Colon (tissue), 2 donors: ENCODE results near the gene ALOX12.
"Not testable (repeated sequence)": the region's sequence is repeated elsewhere in the genome, so short reads cannot be mapped to it uniquely, and the experiment has no call there.

Experiments
- FAIRE-seq: peaks from 2 replicates; lab custom pipeline; 2012; peaks lifted over from hg19 to GRCh38; lab: Jason Lieb, UNC
- donor health status: control.
- donor health status: control.

Gene ALOX12

GRCh38 chr17:7046127-7046724, 50.4 kb downstream of the ALOX12 start:
- FAIRE-seq = no peak

GRCh38 chr17:7046725-7047397, 51.0 kb downstream of the ALOX12 start:
- not testable (repeated sequence) for FAIRE-seq

DNA sequence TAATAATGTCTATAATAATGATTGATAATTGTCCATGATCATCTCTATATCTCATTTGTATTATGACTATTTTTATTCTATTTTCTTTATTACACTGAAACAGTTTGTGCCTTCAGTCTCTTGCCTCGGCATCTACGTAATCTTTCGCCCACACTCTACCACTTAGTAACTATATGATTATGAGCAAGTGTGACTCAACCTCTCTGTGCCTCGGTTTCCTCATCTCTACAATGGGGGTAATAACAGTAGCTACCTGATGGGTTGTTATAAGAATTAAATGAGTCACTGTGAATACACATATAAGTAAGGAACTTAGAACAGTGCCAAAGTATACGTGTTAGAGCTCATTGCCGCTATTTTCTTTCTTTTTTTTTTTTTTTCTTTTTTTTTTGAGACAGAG, 51.7 kb downstream of the ALOX12 start:
- no peak for FAIRE-seq

GRCh38 chr17:7048968-7049367, 53.1 kb downstream of the ALOX12 start:
- FAIRE-seq = no peak

DNA sequence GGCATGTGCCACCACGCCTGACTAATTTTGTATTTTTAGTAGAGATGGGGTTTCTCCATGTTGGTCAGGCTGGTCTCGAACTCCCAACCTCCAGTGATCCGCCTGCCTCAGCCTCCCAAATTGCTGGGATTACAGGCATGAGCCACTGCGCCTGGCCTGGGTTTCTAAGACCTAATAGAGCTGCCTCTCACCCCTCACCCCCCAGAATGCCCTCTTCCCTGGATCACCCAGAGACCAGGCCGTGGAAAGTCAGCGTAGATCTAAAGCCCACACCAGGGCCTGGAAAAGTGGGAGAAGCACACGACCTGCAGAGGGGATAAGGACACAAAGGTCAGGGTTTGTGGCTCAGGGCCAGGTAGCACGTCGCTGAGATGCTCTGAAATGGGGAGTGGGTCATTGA, 54.7 kb downstream of the ALOX12 start:
- FAIRE-seq = not testable (repeated sequence)

- no peak for FAIRE-seq
These were observed 60.5 kb downstream of the ALOX12 start for GRCh38 chr17:7056386-7056785.

DNA sequence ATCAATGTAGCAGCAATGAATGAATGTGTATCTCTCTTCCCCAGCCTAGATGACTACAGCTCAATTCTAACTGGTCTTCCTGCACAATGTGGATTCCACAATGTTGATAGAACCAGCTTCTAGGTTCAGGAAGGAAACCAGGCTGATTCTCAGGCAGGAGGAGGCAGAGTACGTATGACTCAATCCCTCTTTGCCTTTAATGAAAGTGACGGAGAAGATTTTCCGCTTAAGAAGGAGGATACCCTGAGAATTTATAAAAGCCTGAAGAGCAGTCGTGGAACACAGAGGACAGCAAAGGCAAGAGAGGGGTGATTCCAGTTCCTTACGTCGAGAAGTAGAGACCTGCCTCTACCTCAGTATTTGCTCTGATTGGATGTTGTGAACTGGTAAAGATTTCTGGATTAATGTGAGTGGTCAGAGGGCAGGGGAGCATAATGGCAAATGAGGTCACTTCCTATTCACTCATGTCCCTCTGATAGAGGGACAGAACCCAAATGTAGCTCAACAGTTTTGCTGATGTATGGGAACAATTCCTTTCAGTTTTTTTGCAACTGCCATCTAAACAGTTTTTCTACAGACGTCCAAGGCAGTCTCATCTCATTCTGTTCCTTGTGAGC, 63.1 kb downstream of the ALOX12 start:
- FAIRE-seq = no peak
